Spinal cord (tissue), 10 donors: ENCODE results near the gene SKIC8. TPM values are rescaled to one million over a fixed set of nuclear protein-coding genes. Genes with fewer than 3 reads are reported as not detected.
"Not testable (repeated sequence)": the region's sequence is repeated elsewhere in the genome, so short reads cannot be mapped to it uniquely, and the experiment has no call there.

ENCODE experiments used
- DNase-seq, 6 donors: peaks; one replicate each; pipeline versions ENCODE4 v3.0.0 to v3.0.0-alpha.2; 2013 to 2015; ENCODE audit warnings: low spot score in 6 of 6, low read depth in 4 of 6
- H3K27ac ChIP-seq: one replicate; pipeline ENCODE4 v1.5.1; 2013; ENCODE audit warnings: low read depth, low read length, control low read depth
- H3K27me3 ChIP-seq: one replicate; pipeline ENCODE4 v1.6.1; 2013; ENCODE audit warnings: low read length; ENCODE audit not compliant: control insufficient read depth, insufficient read depth
- H3K36me3 ChIP-seq: one replicate; pipeline ENCODE4 v1.6.1; 2013; ENCODE audit warnings: low read length; ENCODE audit not compliant: control insufficient read depth, insufficient read depth
- H3K4me1 ChIP-seq: one replicate; pipeline ENCODE4 v1.6.1; 2013; ENCODE audit warnings: low read length; ENCODE audit not compliant: control insufficient read depth, insufficient read depth
- H3K4me3 ChIP-seq: one replicate; pipeline ENCODE4 v1.5.1; 2013; ENCODE audit warnings: low read depth, low read length, control low read depth
- H3K9me3 ChIP-seq: one replicate; pipeline ENCODE4 v1.6.1; 2013; ENCODE audit warnings: low read length; ENCODE audit not compliant: control insufficient read depth, insufficient read depth
- WGBS: methylation state at CpG from one replicate; pipeline ENCODE4 v1.1.5; 2013; ENCODE audit warnings: missing lambda C conversion rate; ENCODE audit not compliant: insufficient coverage; 5-methylcytosine and 5-hydroxymethylcytosine counted together
- polyA plus RNA-seq, 2 donors: library from polyadenylated mRNA; unstranded; fragments of 120-200 nt; gene quantifications; one replicate each; pipeline ENCODE4 v1.2.1, GENCODE V29; 2013; ENCODE audit not compliant: insufficient read length in 2 of 2
- total RNA-seq, 2 donors: library from RNA; depleted of rRNA in 1 of 2; stranded (reverse); fragments of 120-200 nt in 1 of 2; fragments of >200 nt in 1 of 2; gene quantifications; one replicate each; pipeline versions ENCODE4 v1.2.3 to v1.2.4, GENCODE V29; 2013 to 2014
- donor health status: healthy.

SKIC8 gene
- total and polyA plus RNA-seq, 4 donors: 71.8 to 104 (median 93.8) TPM

- WGBS: 85% methylated on average over 6 of the region's 9 CpGs
- Histone ChIP-seq H3K27ac (no peak overlapping the region), H3K4me3 (no peak overlapping the region), H3K36me3 (no peaks in the 10 kb centered on the region), H3K4me1 (no peaks in the 10 kb centered on the region), H3K9me3 (no peaks in the 10 kb centered on the region), H3K27me3 (no peaks in the 10 kb centered on the region)
- no peak for DNase-seq
These were observed 48.3 kb downstream of the SKIC8 start for GRCh38 chr15:78251136-78251535.

- no peak for DNase-seq
- Histone ChIP-seq H3K4me1 (peaks cover under 1% of the 10 kb centered on the region), H3K27ac (no peak overlapping the region), H3K36me3 (no peaks in the 10 kb centered on the region), H3K27me3 (no peaks in the 10 kb centered on the region), H3K4me3 (no peak overlapping the region), H3K9me3 (no peaks in the 10 kb centered on the region)
- WGBS: 86% methylated on average over 2 of the region's 5 CpGs
These were observed 50.3 kb downstream of the SKIC8 start for GRCh38 chr15:78249131-78249530.

- WGBS: 67% methylated on average over 1 of the region's 1 CpG
- Histone ChIP-seq H3K36me3 (no peaks in the 10 kb centered on the region), H3K4me3 (no peak overlapping the region), H3K27me3 (no peaks in the 10 kb centered on the region), H3K9me3 (no peaks in the 10 kb centered on the region), H3K4me1 (peaks cover 13% of the 10 kb centered on the region), H3K27ac (no peak overlapping the region)
- no peak for DNase-seq
These were observed 51.5 kb downstream of the SKIC8 start for GRCh38 chr15:78247911-78248310.

- not testable (repeated sequence) for H3K9me3 ChIP-seq, DNase-seq, H3K27me3 ChIP-seq, H3K27ac ChIP-seq, H3K4me3 ChIP-seq, H3K36me3 ChIP-seq
- WGBS: 98% methylated on average over 34 of the region's 39 CpGs
- H3K4me1 ChIP-seq: peaks cover 14% of the 10 kb centered on the region
These were observed 53.3 kb downstream of the SKIC8 start for GRCh38 chr15:78245976-78246620.

- H3K36me3 ChIP-seq, H3K4me3 ChIP-seq, DNase-seq, H3K27ac ChIP-seq, H3K27me3 ChIP-seq, H3K9me3 ChIP-seq: not testable (repeated sequence)
- 35% methylated on average over 9 of the region's 14 CpGs for WGBS
- peaks cover 17% of the 10 kb centered on the region for H3K4me1 ChIP-seq
These were observed 54.0 kb downstream of the SKIC8 start for GRCh38 chr15:78245392-78245791.

GRCh38 chr15:78244893-78245292, 54.5 kb downstream of the SKIC8 start:
- 89% methylated on average over 3 of the region's 7 CpGs for WGBS
- Histone ChIP-seq H3K27ac (no peak overlapping the region), H3K27me3 (no peaks in the 10 kb centered on the region), H3K4me1 (peaks cover 17% of the 10 kb centered on the region), H3K9me3 (no peaks in the 10 kb centered on the region), H3K36me3 (no peaks in the 10 kb centered on the region), H3K4me3 (no peak overlapping the region)
- no peak for DNase-seq

- no peaks in the 10 kb centered on the region for H3K36me3 ChIP-seq
- H3K4me1 ChIP-seq: peaks cover 17% of the 10 kb centered on the region
- DNase-seq: no peak
- whole genome bisulfite sequencing: 88% methylated on average over 4 of the region's 6 CpGs
- no peak overlapping the region for H3K27ac ChIP-seq
- H3K27me3 ChIP-seq: no peaks in the 10 kb centered on the region
- no peak overlapping the region for H3K4me3 ChIP-seq
- H3K9me3 ChIP-seq: no peaks in the 10 kb centered on the region
These were observed 55.3 kb downstream of the SKIC8 start for GRCh38 chr15:78244101-78244500.

GRCh38 chr15:78243491-78243941, 55.9 kb downstream of the SKIC8 start:
- no peaks in the 10 kb centered on the region for H3K9me3 ChIP-seq
- DNase-seq: peak in 2 of 6 donors; percentile 48 to 62

GRCh38 chr15:78243058-78243457, 56.4 kb downstream of the SKIC8 start:
- Histone ChIP-seq H3K27ac (no peak overlapping the region), H3K27me3 (no peaks in the 10 kb centered on the region), H3K4me1 (peaks cover 17% of the 10 kb centered on the region), H3K36me3 (no peaks in the 10 kb centered on the region), H3K4me3 (no peak overlapping the region), H3K9me3 (no peaks in the 10 kb centered on the region)
- WGBS: 82% methylated on average over 6 of the region's 6 CpGs
- no peak for DNase-seq

More at GRCh38 chr15:78243491-78243941, 55.9 kb downstream of the SKIC8 start:
- Histone ChIP-seq H3K4me3 (no peak overlapping the region), H3K36me3 (no peaks in the 10 kb centered on the region), H3K4me1 (peaks cover 17% of the 10 kb centered on the region), H3K27me3 (no peaks in the 10 kb centered on the region), H3K27ac (no peak overlapping the region)
- WGBS: 21% methylated on average over 5 of the region's 6 CpGs

GRCh38 chr15:78242128-78242527, 57.3 kb downstream of the SKIC8 start:
- Histone ChIP-seq H3K9me3 (no peaks in the 10 kb centered on the region), H3K36me3 (no peaks in the 10 kb centered on the region), H3K27me3 (no peaks in the 10 kb centered on the region), H3K27ac (no peak overlapping the region), H3K4me3 (no peak overlapping the region), H3K4me1 (peaks cover 22% of the 10 kb centered on the region)
- WGBS: 78% methylated on average over 3 of the region's 5 CpGs
- DNase-seq: no peak
